ENCODE data around the gene RABGGTA. TPM values are rescaled to one million over a fixed set of nuclear protein-coding genes. Genes with fewer than 3 reads are reported as not detected.
A peak's percentile ranks its signal among the peaks of the same experiment; 100 is the strongest.

RABGGTA gene
- polyA plus RNA-seq, 2 of the 4 experiments (the other 2 are of a cell fraction): 18.6 to 21.9 TPM

DNA sequence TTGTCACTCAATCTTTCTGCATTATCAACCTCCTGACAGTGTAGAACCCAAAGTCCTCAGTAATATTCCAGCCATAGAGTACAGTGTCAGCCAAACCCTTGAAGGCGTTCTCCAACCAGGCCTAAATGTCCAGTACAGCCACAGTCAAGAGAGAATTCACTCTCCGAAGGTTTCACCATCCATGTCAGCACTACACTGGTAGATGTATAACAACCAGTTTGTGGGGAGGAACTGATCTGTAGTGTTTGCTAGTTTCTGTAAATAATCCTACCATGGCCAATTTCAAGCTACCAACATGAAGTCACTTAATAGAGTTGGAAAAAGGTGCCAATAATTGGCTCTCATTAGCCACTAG is 55.1 kb downstream of the RABGGTA start:
- no peak for TF ChIP-seq SREBF2 (IDR thresholded peaks at IDR 0.05)
- TF ChIP-seq KDM1A (IDR thresholded peaks at IDR 0.05; ENCODE audit: low read depth): no peak
- TF ChIP-seq JUN (IDR thresholded peaks at IDR 0.05): no peak
- TF ChIP-seq MAFK (IDR thresholded peaks at IDR 0.05; ENCODE audit: partially characterized antibody): no peak
- no peak for TF ChIP-seq CHD4 (IDR thresholded peaks at IDR 0.05; ENCODE audit: borderline replicate concordance)
- TF ChIP-seq, protein P1, sequence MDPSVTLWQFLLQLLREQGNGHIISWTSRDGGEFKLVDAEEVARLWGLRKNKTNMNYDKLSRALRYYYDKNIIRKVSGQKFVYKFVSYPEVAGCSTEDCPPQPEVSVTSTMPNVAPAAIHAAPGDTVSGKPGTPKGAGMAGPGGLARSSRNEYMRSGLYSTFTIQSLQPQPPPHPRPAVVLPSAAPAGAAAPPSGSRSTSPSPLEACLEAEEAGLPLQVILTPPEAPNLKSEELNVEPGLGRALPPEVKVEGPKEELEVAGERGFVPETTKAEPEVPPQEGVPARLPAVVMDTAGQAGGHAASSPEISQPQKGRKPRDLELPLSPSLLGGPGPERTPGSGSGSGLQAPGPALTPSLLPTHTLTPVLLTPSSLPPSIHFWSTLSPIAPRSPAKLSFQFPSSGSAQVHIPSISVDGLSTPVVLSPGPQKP (IDR thresholded peaks at IDR 0.05; ENCODE audit: low read depth, low read length): no peak
- TF ChIP-seq ZSCAN20 (CRISPR knock-in tag; IDR thresholded peaks at IDR 0.05): no peak
- TF ChIP-seq HDAC2 (IDR thresholded peaks at IDR 0.05): no peak
- no peak for TF ChIP-seq FOSL2 (IDR thresholded peaks at IDR 0.05)
- no peak for TF ChIP-seq FOSL2 (CRISPR knock-in tag; IDR thresholded peaks at IDR 0.05)
- TF ChIP-seq, protein P2, sequence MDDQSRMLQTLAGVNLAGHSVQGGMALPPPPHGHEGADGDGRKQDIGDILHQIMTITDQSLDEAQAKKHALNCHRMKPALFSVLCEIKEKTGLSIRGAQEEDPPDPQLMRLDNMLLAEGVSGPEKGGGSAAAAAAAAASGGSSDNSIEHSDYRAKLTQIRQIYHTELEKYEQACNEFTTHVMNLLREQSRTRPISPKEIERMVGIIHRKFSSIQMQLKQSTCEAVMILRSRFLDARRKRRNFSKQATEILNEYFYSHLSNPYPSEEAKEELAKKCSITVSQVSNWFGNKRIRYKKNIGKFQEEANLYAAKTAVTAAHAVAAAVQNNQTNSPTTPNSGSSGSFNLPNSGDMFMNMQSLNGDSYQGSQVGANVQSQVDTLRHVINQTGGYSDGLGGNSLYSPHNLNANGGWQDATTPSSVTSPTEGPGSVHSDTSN (IDR thresholded peaks at IDR 0.05): no peak
- TF ChIP-seq RNF2 (IDR thresholded peaks at IDR 0.05; ENCODE audit: borderline replicate concordance, low read depth): no peak
- TF ChIP-seq POLR2A (IDR thresholded peaks at IDR 0.05; ENCODE audit: low read length): no peak
- TF ChIP-seq, protein P3, sequence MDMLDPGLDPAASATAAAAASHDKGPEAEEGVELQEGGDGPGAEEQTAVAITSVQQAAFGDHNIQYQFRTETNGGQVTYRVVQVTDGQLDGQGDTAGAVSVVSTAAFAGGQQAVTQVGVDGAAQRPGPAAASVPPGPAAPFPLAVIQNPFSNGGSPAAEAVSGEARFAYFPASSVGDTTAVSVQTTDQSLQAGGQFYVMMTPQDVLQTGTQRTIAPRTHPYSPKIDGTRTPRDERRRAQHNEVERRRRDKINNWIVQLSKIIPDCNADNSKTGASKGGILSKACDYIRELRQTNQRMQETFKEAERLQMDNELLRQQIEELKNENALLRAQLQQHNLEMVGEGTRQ (IDR thresholded peaks at IDR 0.05): no peak
- no peak for TF ChIP-seq ZFP36 (IDR thresholded peaks at IDR 0.05; ENCODE audit: borderline replicate concordance, partially characterized antibody)
- TF ChIP-seq, protein P4, sequence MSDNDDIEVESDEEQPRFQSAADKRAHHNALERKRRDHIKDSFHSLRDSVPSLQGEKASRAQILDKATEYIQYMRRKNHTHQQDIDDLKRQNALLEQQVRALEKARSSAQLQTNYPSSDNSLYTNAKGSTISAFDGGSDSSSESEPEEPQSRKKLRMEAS (IDR thresholded peaks at IDR 0.05): no peak
- TF ChIP-seq HEYL (CRISPR knock-in tag; IDR thresholded peaks at IDR 0.05): no peak
- TF ChIP-seq, protein P5, sequence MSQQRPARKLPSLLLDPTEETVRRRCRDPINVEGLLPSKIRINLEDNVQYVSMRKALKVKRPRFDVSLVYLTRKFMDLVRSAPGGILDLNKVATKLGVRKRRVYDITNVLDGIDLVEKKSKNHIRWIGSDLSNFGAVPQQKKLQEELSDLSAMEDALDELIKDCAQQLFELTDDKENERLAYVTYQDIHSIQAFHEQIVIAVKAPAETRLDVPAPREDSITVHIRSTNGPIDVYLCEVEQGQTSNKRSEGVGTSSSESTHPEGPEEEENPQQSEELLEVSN (IDR thresholded peaks at IDR 0.05; ENCODE audit: borderline replicate concordance, low read depth): no peak
- H3K4me1 ChIP-seq: peaks cover 24% of the 10 kb centered on the region
- DNase-seq (ENCODE audit: low read depth in 1 of 2, low spot score in 1 of 2): no peak
- peak overlapping the region; percentile 63; the same call in 1 of the 3 replicates for H3K4me3 ChIP-seq
- ChIA-PET CTCF (interaction anchor here (0.9 to 4.3 kb wide), 20 partner anchors 9 to 92 kb away, joined by 3 to 31 read pairs (median 5); partner anchors contain the start of genes CIDEB, DHRS1, IPO4 and IRF9), POLR2A (interaction anchor here (0.7 to 3.6 kb wide), 8 partner anchors 15 to 213 kb away, joined by 3 to 36 read pairs (median 4); partner anchors contain the start of genes CBLN3, DCAF11, IPO4 and KHNYN)
- no peak for FAIRE-seq
- ATAC-seq: no peak
- H3K4me2 ChIP-seq: peak overlapping the region; percentile 72
- H3K9me3 ChIP-seq: no peaks in the 10 kb centered on the region
- H3K27ac ChIP-seq: peak overlapping the region in 1 of 2 experiments; percentile 92; a peak in 3 of 6 replicates
- 58% methylated on average over 2 of the region's 2 CpGs for WGBS (ENCODE audit: missing lambda C conversion rate)

Small RNA genes within 50 kb of the gene (small RNA-seq; reads per million reads assigned to genes)
- gene MDP1: 0 to 7.3 (median 0) reads per million in 6 experiments

Other genes starting within 250 kb of the RABGGTA start
Only the 30 nearest of the 34 such genes appear.
- 27.9 and 30.2 TPM in 2 replicates for gene DCAF11, start 156.8 kb downstream of the RABGGTA start, polyA plus RNA-seq (2011; rRNA removed)
- gene DCAF11, start 156.8 kb downstream of the RABGGTA start, polyA plus RNA-seq (2017; fragmentation: RNase III; extraction: RNeasy Plus Mini Kit Qiagen cat#74134 plus additional on column Dnase treatment): 22.2 to 31.4 TPM (median 30.7 TPM) in 3 replicates
- gene NRL, start 156.6 kb downstream of the RABGGTA start, polyA plus RNA-seq (2011; rRNA removed): 0.86 and 0.97 TPM in 2 replicates
- 0.84 to 0.93 TPM (median 0.88 TPM) in 3 replicates for gene NRL, start 156.6 kb downstream of the RABGGTA start, polyA plus RNA-seq (2017; fragmentation: RNase III; extraction: RNeasy Plus Mini Kit Qiagen cat#74134 plus additional on column Dnase treatment)
- 0.06 TPM in 1 of 2 replicates, not detected in the other for gene FITM1, start 140.9 kb downstream of the RABGGTA start, polyA plus RNA-seq (2011; rRNA removed)
- 0.36 TPM in 1 of 3 replicates, not detected in the others for gene FITM1, start 140.9 kb downstream of the RABGGTA start, polyA plus RNA-seq (2017; fragmentation: RNase III; extraction: RNeasy Plus Mini Kit Qiagen cat#74134 plus additional on column Dnase treatment)
- 77.3 and 83.6 TPM in 2 replicates for gene PSME1, start 135.4 kb downstream of the RABGGTA start, polyA plus RNA-seq (2011; rRNA removed)
- 124 to 139 TPM (median 134 TPM) in 3 replicates for gene PSME1, start 135.4 kb downstream of the RABGGTA start, polyA plus RNA-seq (2017; fragmentation: RNase III; extraction: RNeasy Plus Mini Kit Qiagen cat#74134 plus additional on column Dnase treatment)
- gene EMC9, start 130.0 kb downstream of the RABGGTA start, polyA plus RNA-seq (2011; rRNA removed): 20.7 and 21.5 TPM in 2 replicates
- 46.5 to 51.7 TPM (median 48.5 TPM) in 3 replicates for gene EMC9, start 130.0 kb downstream of the RABGGTA start, polyA plus RNA-seq (2017; fragmentation: RNase III; extraction: RNeasy Plus Mini Kit Qiagen cat#74134 plus additional on column Dnase treatment)
- 137 and 168 TPM in 2 replicates for gene PSME2, start 125.0 kb downstream of the RABGGTA start, polyA plus RNA-seq (2011; rRNA removed)
- gene PSME2, start 125.0 kb downstream of the RABGGTA start, polyA plus RNA-seq (2017; fragmentation: RNase III; extraction: RNeasy Plus Mini Kit Qiagen cat#74134 plus additional on column Dnase treatment): 144 to 193 TPM (median 161 TPM) in 3 replicates
- gene RNF31, start 124.1 kb downstream of the RABGGTA start, polyA plus RNA-seq (2011; rRNA removed): 5.7 and 19.1 TPM in 2 replicates
- 20.2 to 25.3 TPM (median 20.8 TPM) in 3 replicates for gene RNF31, start 124.1 kb downstream of the RABGGTA start, polyA plus RNA-seq (2017; fragmentation: RNase III; extraction: RNeasy Plus Mini Kit Qiagen cat#74134 plus additional on column Dnase treatment)
- 23.1 and 30.2 TPM in 2 replicates for gene IRF9, start 110.3 kb downstream of the RABGGTA start, polyA plus RNA-seq (2011; rRNA removed)
- gene IRF9, start 110.3 kb downstream of the RABGGTA start, polyA plus RNA-seq (2017; fragmentation: RNase III; extraction: RNeasy Plus Mini Kit Qiagen cat#74134 plus additional on column Dnase treatment): 14.4 to 24.2 TPM (median 19.0 TPM) in 3 replicates
- 1.9 and 2.8 TPM in 2 replicates for gene REC8, start 99.5 kb downstream of the RABGGTA start, polyA plus RNA-seq (2011; rRNA removed)
- gene REC8, start 99.5 kb downstream of the RABGGTA start, polyA plus RNA-seq (2017; fragmentation: RNase III; extraction: RNeasy Plus Mini Kit Qiagen cat#74134 plus additional on column Dnase treatment): 4.2 to 5.1 TPM (median 4.4 TPM) in 3 replicates
- 37.1 and 45.3 TPM in 2 replicates for gene IPO4, start 82.8 kb downstream of the RABGGTA start, polyA plus RNA-seq (2011; rRNA removed)
- gene IPO4, start 82.8 kb downstream of the RABGGTA start, polyA plus RNA-seq (2017; fragmentation: RNase III; extraction: RNeasy Plus Mini Kit Qiagen cat#74134 plus additional on column Dnase treatment): 86.1 to 95.8 TPM (median 91.7 TPM) in 3 replicates
- 48.0 and 74.9 TPM in 2 replicates for gene TM9SF1, start 76.2 kb downstream of the RABGGTA start, polyA plus RNA-seq (2011; rRNA removed)
- gene TM9SF1, start 76.2 kb downstream of the RABGGTA start, polyA plus RNA-seq (2017; fragmentation: RNase III; extraction: RNeasy Plus Mini Kit Qiagen cat#74134 plus additional on column Dnase treatment): 51.5 to 62.2 TPM (median 60.1 TPM) in 3 replicates
- gene TSSK4, start 65.9 kb downstream of the RABGGTA start, polyA plus RNA-seq (2011; rRNA removed): 0.09 TPM in 1 of 2 replicates, not detected in the other
- 0.13 TPM in 1 of 3 replicates, not detected in the others for gene TSSK4, start 65.9 kb downstream of the RABGGTA start, polyA plus RNA-seq (2017; fragmentation: RNase III; extraction: RNeasy Plus Mini Kit Qiagen cat#74134 plus additional on column Dnase treatment)
- gene CHMP4A, start 58.1 kb downstream of the RABGGTA start, polyA plus RNA-seq (2011; rRNA removed): 74.9 and 102 TPM in 2 replicates
- 112 to 124 TPM (median 117 TPM) in 3 replicates for gene CHMP4A, start 58.1 kb downstream of the RABGGTA start, polyA plus RNA-seq (2017; fragmentation: RNase III; extraction: RNeasy Plus Mini Kit Qiagen cat#74134 plus additional on column Dnase treatment)
- gene MDP1, start 55.5 kb downstream of the RABGGTA start, polyA plus RNA-seq (2011; rRNA removed): 31.8 and 38.6 TPM in 2 replicates
- 21.0 to 21.6 TPM (median 21.4 TPM) in 3 replicates for gene MDP1, start 55.5 kb downstream of the RABGGTA start, polyA plus RNA-seq (2017; fragmentation: RNase III; extraction: RNeasy Plus Mini Kit Qiagen cat#74134 plus additional on column Dnase treatment)
- gene NEDD8, start 39.2 kb downstream of the RABGGTA start, polyA plus RNA-seq (2011; rRNA removed): 381 and 433 TPM in 2 replicates
- gene NEDD8, start 39.2 kb downstream of the RABGGTA start, polyA plus RNA-seq (2017; fragmentation: RNase III; extraction: RNeasy Plus Mini Kit Qiagen cat#74134 plus additional on column Dnase treatment): 561 to 594 TPM (median 589 TPM) in 3 replicates
- gene GMPR2, start 38.7 kb downstream of the RABGGTA start, polyA plus RNA-seq (2011; rRNA removed): 91.7 and 108 TPM in 2 replicates
- 64.8 to 71.2 TPM (median 70.0 TPM) in 3 replicates for gene GMPR2, start 38.7 kb downstream of the RABGGTA start, polyA plus RNA-seq (2017; fragmentation: RNase III; extraction: RNeasy Plus Mini Kit Qiagen cat#74134 plus additional on column Dnase treatment)
- gene TINF2, start 29.0 kb downstream of the RABGGTA start, polyA plus RNA-seq (2011; rRNA removed): 51.3 and 73.0 TPM in 2 replicates
- 33.1 to 44.5 TPM (median 38.5 TPM) in 3 replicates for gene TINF2, start 29.0 kb downstream of the RABGGTA start, polyA plus RNA-seq (2017; fragmentation: RNase III; extraction: RNeasy Plus Mini Kit Qiagen cat#74134 plus additional on column Dnase treatment)
- 0.61 and 1.7 TPM in 2 replicates for gene TGM1, start 8.4 kb downstream of the RABGGTA start, polyA plus RNA-seq (2011; rRNA removed)
- 1.3 to 1.8 TPM (median 1.4 TPM) in 3 replicates for gene TGM1, start 8.4 kb downstream of the RABGGTA start, polyA plus RNA-seq (2017; fragmentation: RNase III; extraction: RNeasy Plus Mini Kit Qiagen cat#74134 plus additional on column Dnase treatment)
- 17.4 and 17.9 TPM in 2 replicates for gene DHRS1, start 28.2 kb upstream of the RABGGTA start, polyA plus RNA-seq (2011; rRNA removed)
- gene DHRS1, start 28.2 kb upstream of the RABGGTA start, polyA plus RNA-seq (2017; fragmentation: RNase III; extraction: RNeasy Plus Mini Kit Qiagen cat#74134 plus additional on column Dnase treatment): 13.8 to 15.2 TPM (median 15.1 TPM) in 3 replicates
- 16.5 and 23.6 TPM in 2 replicates for gene NOP9, start 28.3 kb upstream of the RABGGTA start, polyA plus RNA-seq (2011; rRNA removed)
- 23.0 to 24.5 TPM (median 24.2 TPM) in 3 replicates for gene NOP9, start 28.3 kb upstream of the RABGGTA start, polyA plus RNA-seq (2017; fragmentation: RNase III; extraction: RNeasy Plus Mini Kit Qiagen cat#74134 plus additional on column Dnase treatment)
- 0.31 and 0.32 TPM in 2 replicates for gene CIDEB, start 36.4 kb upstream of the RABGGTA start, polyA plus RNA-seq (2011; rRNA removed)
- 0.33 to 0.99 TPM (median 0.79 TPM) in 3 replicates for gene CIDEB, start 36.4 kb upstream of the RABGGTA start, polyA plus RNA-seq (2017; fragmentation: RNase III; extraction: RNeasy Plus Mini Kit Qiagen cat#74134 plus additional on column Dnase treatment)
- 5.8 and 7.6 TPM in 2 replicates for gene LTB4R2, start 38.5 kb upstream of the RABGGTA start, polyA plus RNA-seq (2011; rRNA removed)
- gene LTB4R2, start 38.5 kb upstream of the RABGGTA start, polyA plus RNA-seq (2017; fragmentation: RNase III; extraction: RNeasy Plus Mini Kit Qiagen cat#74134 plus additional on column Dnase treatment): 8.4 to 9.9 TPM (median 8.6 TPM) in 3 replicates
- 10.2 and 13.2 TPM in 2 replicates for gene LTB4R, start 39.9 kb upstream of the RABGGTA start, polyA plus RNA-seq (2011; rRNA removed)
- gene LTB4R, start 39.9 kb upstream of the RABGGTA start, polyA plus RNA-seq (2017; fragmentation: RNase III; extraction: RNeasy Plus Mini Kit Qiagen cat#74134 plus additional on column Dnase treatment): 8.3 to 9.4 TPM (median 8.3 TPM) in 3 replicates
- gene ADCY4, start 63.5 kb upstream of the RABGGTA start, polyA plus RNA-seq (2011; rRNA removed): not detected in 2 replicates
- gene ADCY4, start 63.5 kb upstream of the RABGGTA start, polyA plus RNA-seq (2017; fragmentation: RNase III; extraction: RNeasy Plus Mini Kit Qiagen cat#74134 plus additional on column Dnase treatment): not detected in 3 replicates
- gene RIPK3, start 68.4 kb upstream of the RABGGTA start, polyA plus RNA-seq (2011; rRNA removed): not detected in 2 replicates
- gene RIPK3, start 68.4 kb upstream of the RABGGTA start, polyA plus RNA-seq (2017; fragmentation: RNase III; extraction: RNeasy Plus Mini Kit Qiagen cat#74134 plus additional on column Dnase treatment): not detected in 3 replicates
- 0.32 and 0.62 TPM in 2 replicates for gene NFATC4, start 96.6 kb upstream of the RABGGTA start, polyA plus RNA-seq (2011; rRNA removed)
- 0.04 to 0.25 TPM (median 0.10 TPM) in 3 replicates for gene NFATC4, start 96.6 kb upstream of the RABGGTA start, polyA plus RNA-seq (2017; fragmentation: RNase III; extraction: RNeasy Plus Mini Kit Qiagen cat#74134 plus additional on column Dnase treatment)
- gene NYNRIN, start 127.4 kb upstream of the RABGGTA start, polyA plus RNA-seq (2011; rRNA removed): 0.44 and 0.60 TPM in 2 replicates
- gene NYNRIN, start 127.4 kb upstream of the RABGGTA start, polyA plus RNA-seq (2017; fragmentation: RNase III; extraction: RNeasy Plus Mini Kit Qiagen cat#74134 plus additional on column Dnase treatment): 0.17 to 0.29 TPM (median 0.19 TPM) in 3 replicates
- gene CBLN3, start 158.1 kb upstream of the RABGGTA start, polyA plus RNA-seq (2011; rRNA removed): 1.3 and 1.6 TPM in 2 replicates
- 1.1 to 1.5 TPM (median 1.4 TPM) in 3 replicates for gene CBLN3, start 158.1 kb upstream of the RABGGTA start, polyA plus RNA-seq (2017; fragmentation: RNase III; extraction: RNeasy Plus Mini Kit Qiagen cat#74134 plus additional on column Dnase treatment)
- 19.0 and 25.0 TPM in 2 replicates for gene KHNYN, start 158.4 kb upstream of the RABGGTA start, polyA plus RNA-seq (2011; rRNA removed)
- gene KHNYN, start 158.4 kb upstream of the RABGGTA start, polyA plus RNA-seq (2017; fragmentation: RNase III; extraction: RNeasy Plus Mini Kit Qiagen cat#74134 plus additional on column Dnase treatment): 23.5 to 26.4 TPM (median 25.2 TPM) in 3 replicates
- 57.3 and 64.4 TPM in 2 replicates for gene SDR39U1, start 171.2 kb upstream of the RABGGTA start, polyA plus RNA-seq (2011; rRNA removed)
- gene SDR39U1, start 171.2 kb upstream of the RABGGTA start, polyA plus RNA-seq (2017; fragmentation: RNase III; extraction: RNeasy Plus Mini Kit Qiagen cat#74134 plus additional on column Dnase treatment): 48.1 to 61.1 TPM (median 57.6 TPM) in 3 replicates